Measurements from ENCODE around the gene RRAGB. TPM values are rescaled to one million over a fixed set of nuclear protein-coding genes. Genes with fewer than 3 reads are reported as not detected.
"Not testable (repeated sequence)": the region's sequence is repeated elsewhere in the genome, so short reads cannot be mapped to it uniquely, and the experiment has no call there.

The RRAGB gene
- polyA plus RNA-seq (ENCODE audit: insufficient read length), result 51.6 TPM
- long read RNA-seq, donor 1, transcript RRAGB-202 (10 exons, 2,061 nt), result major isoform, 10 of 11 reads
- long read RNA-seq, donor 1, partial matches to known transcripts, result 0 of 11 reads
- long read RNA-seq, donor 1, other reads (novel, unspliced or antisense), result 0 of 11 reads
- long read RNA-seq, donor 2, transcript RRAGB-202 (10 exons, 2,061 nt), result major isoform, 9 of 10 reads
- long read RNA-seq, donor 2, partial matches to known transcripts, result 0 of 10 reads
- long read RNA-seq, donor 2, other reads (novel, unspliced or antisense), result 0 of 10 reads
- long read RNA-seq, donor 3, transcript RRAGB-202 (10 exons, 2,061 nt), result major isoform, 8 of 9 reads
- long read RNA-seq, donor 3, partial matches to known transcripts, result 0 of 9 reads
- long read RNA-seq, donor 3, other reads (novel, unspliced or antisense), result 0 of 9 reads
- long read RNA-seq, donor 4, partial matches to known transcripts, result 0 of 1 reads
- long read RNA-seq, donor 4, other reads (novel, unspliced or antisense), result 0 of 1 reads
- long read RNA-seq, donor 5, transcript RRAGB-202 (10 exons, 2,061 nt), result major isoform, 15 of 19 reads
- long read RNA-seq, donor 5, partial matches to known transcripts, result 0 of 19 reads
- long read RNA-seq, donor 5, other reads (novel, unspliced or antisense), result 0 of 19 reads
- long read RNA-seq, donor 6, transcript RRAGB-202 (10 exons, 2,061 nt), result major isoform, 6 of 7 reads
- long read RNA-seq, donor 6, partial matches to known transcripts, result 0 of 7 reads
- long read RNA-seq, donor 6, other reads (novel, unspliced or antisense), result 0 of 7 reads
- long read RNA-seq, donor 7, transcript RRAGB-202 (10 exons, 2,061 nt), result major isoform, 13 of 14 reads
- long read RNA-seq, donor 7, partial matches to known transcripts, result 0 of 14 reads
- long read RNA-seq, donor 7, other reads (novel, unspliced or antisense), result 0 of 14 reads
- long read RNA-seq, donor 8, partial matches to known transcripts, result 5 of 8 reads
- long read RNA-seq, donor 8, other reads (novel, unspliced or antisense), result 0 of 8 reads

GRCh38 chrX:55717521-55718497, at the start of gene RRAGB:
Gene RRAGB, plus strand, starts transcription at chrX:55717749. Its CDS starts 579 bp downstream, at chrX:55718328.
- peak; percentile 88 for DNase-seq

- DNase-seq, result no peak
These were observed 49.5 kb upstream of the RRAGB start for GRCh38 chrX:55668084-55668483.

GRCh38 chrX:55688579-55688978, 29.0 kb upstream of the RRAGB start:
- DNase-seq, result not testable (repeated sequence)

- DNase-seq, result no peak
These were observed 22.1 kb upstream of the RRAGB start for GRCh38 chrX:55695227-55696018.

- DNase-seq, result no peak
These were observed 20.2 kb upstream of the RRAGB start for GRCh38 chrX:55697381-55697780.

- no peak for DNase-seq
These were observed 14.9 kb upstream of the RRAGB start for GRCh38 chrX:55702671-55703070.

- DNase-seq, result not testable (repeated sequence)
These were observed 14.1 kb upstream of the RRAGB start for GRCh38 chrX:55703436-55703835.

GRCh38 chrX:55705066-55705465, 12.5 kb upstream of the RRAGB start:
- not testable (repeated sequence) for DNase-seq

GRCh38 chrX:55709735-55710134, 7.8 kb upstream of the RRAGB start:
- DNase-seq, result no peak

GRCh38 chrX:55710701-55711100, 6.8 kb upstream of the RRAGB start:
- no peak for DNase-seq

GRCh38 chrX:55713631-55714030, 3.9 kb upstream of the RRAGB start:
- DNase-seq, result no peak

GRCh38 chrX:55714161-55714560, 3.4 kb upstream of the RRAGB start:
- DNase-seq, result no peak

GRCh38 chrX:55715847-55716246, 1.7 kb upstream of the RRAGB start:
- DNase-seq, result no peak

- DNase-seq, result no peak
These were observed 612 bp upstream of the RRAGB start for GRCh38 chrX:55716937-55717336.

GRCh38 chrX:55731826-55732225, 14.3 kb downstream of the RRAGB start:
- no peak for DNase-seq

- DNase-seq, result no peak
These were observed 21.4 kb downstream of the RRAGB start for GRCh38 chrX:55738969-55739368.

- no peak for DNase-seq
These were observed 25.1 kb downstream of the RRAGB start for GRCh38 chrX:55742649-55743048.

- DNase-seq, result not testable (repeated sequence)
These were observed 30.9 kb downstream of the RRAGB start for GRCh38 chrX:55748463-55748862.

- DNase-seq, result no peak
These were observed 32.7 kb downstream of the RRAGB start for GRCh38 chrX:55750256-55750655.

GRCh38 chrX:55754861-55755294, 37.3 kb downstream of the RRAGB start:
- no peak for DNase-seq

GRCh38 chrX:55758033-55758432, 40.5 kb downstream of the RRAGB start:
- DNase-seq, result no peak
